HepG2 (cell line): Measurements from ENCODE around the gene EMC10. TPM values are rescaled to one million over a fixed set of nuclear protein-coding genes. Genes with fewer than 3 reads are reported as not detected.

Source experiments
- AKAP8 ChIP-seq: sonication (generic); formaldehyde crosslinking; IDR thresholded peaks from 2 replicates; pipeline ENCODE4 v1.5.1; 2020; ENCODE audit warnings: mild to moderate bottlenecking, missing genetic modification reagents
- FOSL1 ChIP-seq: sonication (generic); formaldehyde crosslinking; IDR thresholded peaks from 2 replicates; pipeline ENCODE4 v1.9.0; 2021; ENCODE audit warnings: missing genetic modification reagents, borderline replicate concordance
- GTF3A ChIP-seq: sonication (generic); formaldehyde crosslinking; conservative IDR thresholded peaks from 2 replicates; pipeline ENCODE4 v1.4.0; 2020; ENCODE audit warnings: mild to moderate bottlenecking, missing genetic modification reagents
- KLF12 ChIP-seq: sonication (generic); formaldehyde crosslinking; IDR thresholded peaks from 2 replicates; pipeline ENCODE4 v1.4.0; 2020; ENCODE audit warnings: missing genetic modification reagents, borderline replicate concordance
- MXD4 ChIP-seq: IDR thresholded peaks from 2 replicates; pipeline ENCODE4 v1.6.1; 2016; ENCODE audit warnings: mild to moderate bottlenecking, missing biosample characterization, missing genetic modification reagents
- NR2C2 ChIP-seq: sonication (generic); formaldehyde crosslinking; IDR thresholded peaks from 2 replicates; pipeline ENCODE4 v1.4.0; 2020; ENCODE audit warnings: missing genetic modification reagents, mild to moderate bottlenecking, moderate library complexity, borderline replicate concordance
- NR2F2 ChIP-seq: IDR thresholded peaks from 2 replicates; pipeline ENCODE4 v1.6.1; 2012; ENCODE audit warnings: low read depth, inconsistent platforms, borderline replicate concordance
- PAXIP1 ChIP-seq: sonication (generic); formaldehyde crosslinking; conservative IDR thresholded peaks from 2 replicates; pipeline ENCODE4 v1.4.0; 2020; ENCODE audit warnings: mild to moderate bottlenecking, missing genetic modification reagents, moderate library complexity
- RORA ChIP-seq: sonication (generic); formaldehyde crosslinking; IDR thresholded peaks from 2 replicates; pipeline ENCODE4 v1.5.0; 2020; ENCODE audit warnings: mild to moderate bottlenecking, missing genetic modification reagents, moderate library complexity
- THRA ChIP-seq: sonication (generic); formaldehyde crosslinking; IDR thresholded peaks from 2 replicates; pipeline ENCODE4 v1.4.0; 2020; ENCODE audit warnings: missing genetic modification reagents, borderline replicate concordance
- ZIK1 ChIP-seq: sonication (generic); formaldehyde crosslinking; IDR thresholded peaks from 2 replicates; pipeline ENCODE4 v1.5.0; 2020; ENCODE audit warnings: mild to moderate bottlenecking, low read depth, missing genetic modification reagents, borderline replicate concordance
- ZKSCAN5 ChIP-seq: sonication (generic); formaldehyde crosslinking; IDR thresholded peaks from 2 replicates; pipeline ENCODE4 v1.5.1; 2020; ENCODE audit warnings: mild to moderate bottlenecking, missing genetic modification reagents
- ZNF121 ChIP-seq: sonication (generic); formaldehyde crosslinking; IDR thresholded peaks from 2 replicates; pipeline ENCODE4 v1.5.0; 2020; ENCODE audit warnings: mild to moderate bottlenecking, missing genetic modification reagents
- ZNF264 ChIP-seq: sonication (generic); formaldehyde crosslinking; IDR thresholded peaks from 2 replicates; pipeline ENCODE4 v1.4.0; 2020; ENCODE audit warnings: missing genetic modification reagents
- ZNF773 ChIP-seq: sonication (generic); formaldehyde crosslinking; IDR thresholded peaks from 2 replicates; pipeline ENCODE4 v1.4.0; 2020; ENCODE audit warnings: missing genetic modification reagents, borderline replicate concordance
- ZSCAN30 ChIP-seq: sonication (generic); formaldehyde crosslinking; IDR thresholded peaks from 2 replicates; pipeline ENCODE4 v1.5.0; 2020; ENCODE audit warnings: mild to moderate bottlenecking, missing genetic modification reagents
- polyA plus RNA-seq, 8 experiments: library from polyadenylated mRNA; depleted of rRNA in 3 of 8; stranded (reverse) in 7 of 8; unstranded in 1 of 8; fragments of >200 nt; fragmentation: Illumina TruSeq in 4 of 8; extraction: Trizol in 4 of 8; gene quantifications; 2 replicates each; pipeline versions ENCODE4 v1.2.1 to v1.2.3, GENCODE V29; 2011 to 2016; ENCODE audit warnings: low read depth in 4 of 8, missing spikeins in 1 of 8, mixed read lengths in 1 of 8; ENCODE audit not compliant: insufficient read depth in 1 of 8
- total RNA-seq, 5 experiments: library from RNA; depleted of rRNA; stranded (reverse); fragments of >200 nt; fragmentation: Illumina TruSeq; extraction: Trizol; gene quantifications; 2 replicates each; pipeline ENCODE4 v1.2.3, GENCODE V29; 2016; ENCODE audit warnings: low read depth in 1 of 5
- TF ChIP-seq, protein P1 (sequence below): IDR thresholded peaks from 2 replicates; pipeline ENCODE4 v1.6.1; 2016; ENCODE audit warnings: low read depth, missing genetic modification reagents, missing compliant biosample characterization
- TF ChIP-seq, protein P2 (sequence below): sonication (generic); formaldehyde crosslinking; conservative IDR thresholded peaks from 2 replicates; pipeline ENCODE4 v1.8.0; 2022; ENCODE audit warnings: missing genetic modification reagents

EMC10 gene
- total and polyA plus RNA-seq, 2 of the 13 experiments (the other 11 are each of a cell fraction or from before 2014, with no cell fraction given) = not detected

GRCh38 chr19:50460161-50460765 is 16.0 kb upstream of the EMC10 start (continued):
- TF ChIP-seq, protein P1, sequence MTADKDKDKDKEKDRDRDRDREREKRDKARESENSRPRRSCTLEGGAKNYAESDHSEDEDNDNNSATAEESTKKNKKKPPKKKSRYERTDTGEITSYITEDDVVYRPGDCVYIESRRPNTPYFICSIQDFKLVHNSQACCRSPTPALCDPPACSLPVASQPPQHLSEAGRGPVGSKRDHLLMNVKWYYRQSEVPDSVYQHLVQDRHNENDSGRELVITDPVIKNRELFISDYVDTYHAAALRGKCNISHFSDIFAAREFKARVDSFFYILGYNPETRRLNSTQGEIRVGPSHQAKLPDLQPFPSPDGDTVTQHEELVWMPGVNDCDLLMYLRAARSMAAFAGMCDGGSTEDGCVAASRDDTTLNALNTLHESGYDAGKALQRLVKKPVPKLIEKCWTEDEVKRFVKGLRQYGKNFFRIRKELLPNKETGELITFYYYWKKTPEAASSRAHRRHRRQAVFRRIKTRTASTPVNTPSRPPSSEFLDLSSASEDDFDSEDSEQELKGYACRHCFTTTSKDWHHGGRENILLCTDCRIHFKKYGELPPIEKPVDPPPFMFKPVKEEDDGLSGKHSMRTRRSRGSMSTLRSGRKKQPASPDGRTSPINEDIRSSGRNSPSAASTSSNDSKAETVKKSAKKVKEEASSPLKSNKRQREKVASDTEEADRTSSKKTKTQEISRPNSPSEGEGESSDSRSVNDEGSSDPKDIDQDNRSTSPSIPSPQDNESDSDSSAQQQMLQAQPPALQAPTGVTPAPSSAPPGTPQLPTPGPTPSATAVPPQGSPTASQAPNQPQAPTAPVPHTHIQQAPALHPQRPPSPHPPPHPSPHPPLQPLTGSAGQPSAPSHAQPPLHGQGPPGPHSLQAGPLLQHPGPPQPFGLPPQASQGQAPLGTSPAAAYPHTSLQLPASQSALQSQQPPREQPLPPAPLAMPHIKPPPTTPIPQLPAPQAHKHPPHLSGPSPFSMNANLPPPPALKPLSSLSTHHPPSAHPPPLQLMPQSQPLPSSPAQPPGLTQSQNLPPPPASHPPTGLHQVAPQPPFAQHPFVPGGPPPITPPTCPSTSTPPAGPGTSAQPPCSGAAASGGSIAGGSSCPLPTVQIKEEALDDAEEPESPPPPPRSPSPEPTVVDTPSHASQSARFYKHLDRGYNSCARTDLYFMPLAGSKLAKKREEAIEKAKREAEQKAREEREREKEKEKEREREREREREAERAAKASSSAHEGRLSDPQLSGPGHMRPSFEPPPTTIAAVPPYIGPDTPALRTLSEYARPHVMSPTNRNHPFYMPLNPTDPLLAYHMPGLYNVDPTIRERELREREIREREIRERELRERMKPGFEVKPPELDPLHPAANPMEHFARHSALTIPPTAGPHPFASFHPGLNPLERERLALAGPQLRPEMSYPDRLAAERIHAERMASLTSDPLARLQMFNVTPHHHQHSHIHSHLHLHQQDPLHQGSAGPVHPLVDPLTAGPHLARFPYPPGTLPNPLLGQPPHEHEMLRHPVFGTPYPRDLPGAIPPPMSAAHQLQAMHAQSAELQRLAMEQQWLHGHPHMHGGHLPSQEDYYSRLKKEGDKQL (CRISPR knock-in tag) = no peak
- TF ChIP-seq GTF3A (CRISPR knock-in tag) = no peak
- TF ChIP-seq ZKSCAN5 (CRISPR knock-in tag) = no peak
- no peak for TF ChIP-seq ZNF264 (CRISPR knock-in tag)
- TF ChIP-seq AKAP8 (CRISPR knock-in tag) = no peak
- TF ChIP-seq PAXIP1 (CRISPR knock-in tag) = peak; percentile 58
- TF ChIP-seq ZNF121 (CRISPR knock-in tag) = no peak
- no peak for TF ChIP-seq ZIK1
- TF ChIP-seq, protein P2, sequence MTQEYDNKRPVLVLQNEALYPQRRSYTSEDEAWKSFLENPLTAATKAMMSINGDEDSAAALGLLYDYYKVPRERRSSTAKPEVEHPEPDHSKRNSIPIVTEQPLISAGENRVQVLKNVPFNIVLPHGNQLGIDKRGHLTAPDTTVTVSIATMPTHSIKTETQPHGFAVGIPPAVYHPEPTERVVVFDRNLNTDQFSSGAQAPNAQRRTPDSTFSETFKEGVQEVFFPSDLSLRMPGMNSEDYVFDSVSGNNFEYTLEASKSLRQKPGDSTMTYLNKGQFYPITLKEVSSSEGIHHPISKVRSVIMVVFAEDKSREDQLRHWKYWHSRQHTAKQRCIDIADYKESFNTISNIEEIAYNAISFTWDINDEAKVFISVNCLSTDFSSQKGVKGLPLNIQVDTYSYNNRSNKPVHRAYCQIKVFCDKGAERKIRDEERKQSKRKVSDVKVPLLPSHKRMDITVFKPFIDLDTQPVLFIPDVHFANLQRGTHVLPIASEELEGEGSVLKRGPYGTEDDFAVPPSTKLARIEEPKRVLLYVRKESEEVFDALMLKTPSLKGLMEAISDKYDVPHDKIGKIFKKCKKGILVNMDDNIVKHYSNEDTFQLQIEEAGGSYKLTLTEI (CRISPR knock-in tag) = no peak
- TF ChIP-seq ZNF773 (CRISPR knock-in tag) = no peak
- no peak for TF ChIP-seq NR2C2 (CRISPR knock-in tag)
- no peak for TF ChIP-seq THRA (CRISPR knock-in tag)
- no peak for TF ChIP-seq ZSCAN30 (CRISPR knock-in tag)
- TF ChIP-seq MXD4 (CRISPR knock-in tag) = no peak
- TF ChIP-seq RORA (CRISPR knock-in tag) = no peak
- peak; percentile 71; the same call in 1 of the 2 replicates for TF ChIP-seq NR2F2
- TF ChIP-seq FOSL1 = no peak
- TF ChIP-seq KLF12 = no peak
